ENCODE data around the gene BMPR1A. TPM values are rescaled to one million over a fixed set of nuclear protein-coding genes. Genes with fewer than 3 reads are reported as not detected.
A peak's percentile ranks its signal among the peaks of the same experiment; 100 is the strongest.

BMPR1A gene
- total RNA-seq, 2 experiments from 2014 or later: 8.9 to 11.7 TPM

- ChIA-PET POLR2A (no interaction called here), CTCF (no interaction called here)
- peaks cover 9% of the 10 kb centered on the region for H3K27me3 Mint-ChIP-seq
- no peaks in the 10 kb centered on the region for H3K36me3 Mint-ChIP-seq (ENCODE audit: low read depth)
- H3K4me3 Mint-ChIP-seq: no peak overlapping the region
- H3K4me1 Mint-ChIP-seq: peaks cover 7% of the 10 kb centered on the region
- H3K27ac Mint-ChIP-seq: no peak overlapping the region
- DNase-seq: no peak
- H3K9me3 Mint-ChIP-seq: no peaks in the 10 kb centered on the region
Measured at GRCh38 chr10:86716466-86716865, 40.0 kb upstream of the BMPR1A start.

DNA sequence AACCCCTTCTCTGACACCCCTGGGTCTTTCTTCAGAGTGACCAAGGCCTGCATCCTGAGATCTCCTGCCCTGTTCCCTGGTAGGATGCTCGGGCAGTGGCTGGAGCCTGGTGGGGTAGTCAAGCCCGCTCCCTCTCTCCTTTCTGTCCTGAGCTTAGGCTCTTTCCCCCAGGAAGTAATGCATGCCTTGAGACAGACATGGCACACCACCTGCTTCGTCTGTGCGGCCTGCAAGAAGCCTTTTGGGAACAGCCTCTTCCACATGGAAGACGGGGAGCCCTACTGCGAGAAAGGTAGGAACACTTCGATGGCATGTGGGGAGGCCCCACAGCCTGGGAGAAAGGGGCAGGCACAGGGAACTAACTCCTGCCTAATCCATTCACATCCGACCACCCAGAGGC is 37.9 kb upstream of the BMPR1A start:
- Mint-ChIP-seq H3K36me3 (ENCODE audit: low read depth) (no peaks in the 10 kb centered on the region), H3K4me1 (peaks cover 9% of the 10 kb centered on the region), H3K4me3 (no peak overlapping the region), H3K27me3 (peaks cover 12% of the 10 kb centered on the region), H3K27ac (no peak overlapping the region), H3K9me3 (no peaks in the 10 kb centered on the region)
- DNase-seq: no peak
- ChIA-PET CTCF (interaction anchor here (0.5 kb wide), 1 partner anchor 220 kb away, joined by 3 read pairs; no protein-coding TSS in a partner anchor), POLR2A (no interaction called here)

- Mint-ChIP-seq H3K4me1 (peaks cover 10% of the 10 kb centered on the region), H3K4me3 (no peak overlapping the region), H3K27ac (no peak overlapping the region), H3K27me3 (peaks cover 17% of the 10 kb centered on the region), H3K36me3 (ENCODE audit: low read depth) (no peaks in the 10 kb centered on the region), H3K9me3 (no peaks in the 10 kb centered on the region)
- CTCF ChIA-PET: no interaction called here
- no peak for DNase-seq
- POLR2A ChIA-PET: no interaction called here
Measured at GRCh38 chr10:86721232-86721631, 35.2 kb upstream of the BMPR1A start.

DNA sequence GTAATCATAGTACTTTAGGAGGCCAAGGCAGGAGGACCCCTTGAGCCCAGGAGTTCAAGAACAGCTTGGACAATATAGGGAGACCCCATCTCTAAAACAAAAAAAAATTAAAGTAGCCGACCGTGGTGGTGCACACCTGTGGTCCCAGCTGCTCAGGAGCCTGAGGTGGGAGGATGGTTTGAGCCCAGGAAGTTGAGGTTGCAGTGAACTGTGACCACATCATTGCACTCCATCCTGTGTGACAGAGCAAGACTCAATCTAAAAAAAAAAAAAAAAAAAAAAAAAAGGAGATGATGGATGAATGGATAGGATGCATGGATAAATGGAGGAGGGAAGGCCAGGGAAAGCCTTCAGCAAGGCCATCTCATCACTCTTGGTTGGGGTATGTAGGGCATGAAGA is 33.4 kb upstream of the BMPR1A start:
- no peak overlapping the region for H3K27ac Mint-ChIP-seq
- H3K4me3 Mint-ChIP-seq: no peak overlapping the region
- no peaks in the 10 kb centered on the region for H3K9me3 Mint-ChIP-seq
- peaks cover 17% of the 10 kb centered on the region for H3K27me3 Mint-ChIP-seq
- H3K36me3 Mint-ChIP-seq (ENCODE audit: low read depth): no peaks in the 10 kb centered on the region
- peak; percentile 32 for DNase-seq
- ChIA-PET POLR2A (no interaction called here), CTCF (no interaction called here)
- peaks cover 10% of the 10 kb centered on the region for H3K4me1 Mint-ChIP-seq

GRCh38 chr10:86724445-86724844 is 32.0 kb upstream of the BMPR1A start:
- Mint-ChIP-seq H3K27me3 (peaks cover 17% of the 10 kb centered on the region), H3K9me3 (no peaks in the 10 kb centered on the region), H3K36me3 (ENCODE audit: low read depth) (no peaks in the 10 kb centered on the region), H3K4me3 (no peak overlapping the region), H3K27ac (no peak overlapping the region), H3K4me1 (peaks cover 10% of the 10 kb centered on the region)
- no peak for DNase-seq
- CTCF ChIA-PET: interaction anchor here (0.6 kb wide), 1 partner anchor 20 kb away, joined by 3 read pairs; no protein-coding TSS in a partner anchor
- POLR2A ChIA-PET: no interaction called here

DNA sequence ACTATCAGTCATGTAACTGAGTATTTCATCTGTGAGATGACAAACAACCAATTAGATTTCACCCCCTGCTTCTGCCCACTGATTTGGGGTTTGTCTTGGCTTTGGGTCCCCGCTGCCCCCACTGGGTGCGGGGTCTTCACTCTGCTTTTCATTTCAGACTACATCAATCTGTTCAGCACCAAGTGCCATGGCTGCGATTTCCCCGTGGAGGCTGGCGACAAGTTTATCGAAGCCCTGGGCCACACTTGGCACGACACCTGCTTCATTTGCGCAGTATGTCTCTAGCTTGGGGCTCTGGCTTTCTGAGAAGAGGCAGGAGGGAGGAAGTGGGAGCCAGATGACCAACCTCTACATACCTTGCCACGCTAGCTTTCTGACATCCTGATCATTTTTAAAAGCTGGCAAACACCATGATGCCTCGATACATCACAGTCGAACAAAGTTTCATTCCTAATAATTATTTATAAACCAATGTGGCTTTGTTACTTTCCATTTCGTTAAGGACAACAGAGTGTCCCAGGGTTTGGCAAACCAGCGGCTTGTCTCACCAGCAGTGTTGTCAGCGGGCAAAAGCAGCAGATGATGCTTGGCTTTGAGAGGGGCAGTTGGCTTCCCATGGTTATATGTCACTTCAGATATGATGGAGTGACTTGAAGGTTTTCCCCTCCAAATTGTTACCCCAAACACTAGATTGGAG is 30.3 kb upstream of the BMPR1A start:
- Mint-ChIP-seq H3K9me3 (no peaks in the 10 kb centered on the region), H3K4me1 (peaks cover 10% of the 10 kb centered on the region), H3K4me3 (no peak overlapping the region), H3K27me3 (peaks cover 8% of the 10 kb centered on the region), H3K36me3 (ENCODE audit: low read depth) (no peaks in the 10 kb centered on the region), H3K27ac (no peak overlapping the region)
- no peak for DNase-seq
- POLR2A ChIA-PET: no interaction called here
- CTCF ChIA-PET: interaction anchor here (0.9 kb wide), 1 partner anchor 32 kb away, joined by 4 read pairs; no protein-coding TSS in a partner anchor

DNA sequence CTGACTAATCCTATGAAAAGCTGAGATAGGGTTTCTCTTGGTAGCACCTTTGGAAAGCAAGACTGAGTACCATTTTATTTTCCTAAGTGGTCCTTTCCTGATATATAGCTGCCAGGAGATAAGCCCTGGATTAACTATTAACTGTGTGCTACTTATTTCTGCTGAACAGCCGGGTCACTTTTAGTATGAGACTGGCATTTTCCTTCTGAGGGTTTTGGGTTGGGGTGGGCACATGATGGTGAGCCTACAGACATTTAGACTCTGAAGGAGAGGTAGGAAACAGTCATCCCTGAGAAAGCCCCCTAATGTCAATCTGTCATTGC is 29.8 kb upstream of the BMPR1A start:
- H3K4me1 Mint-ChIP-seq: peaks cover 10% of the 10 kb centered on the region
- POLR2A ChIA-PET: no interaction called here
- DNase-seq: no peak
- no peaks in the 10 kb centered on the region for H3K9me3 Mint-ChIP-seq
- H3K27ac Mint-ChIP-seq: no peak overlapping the region
- no peak overlapping the region for H3K4me3 Mint-ChIP-seq
- H3K27me3 Mint-ChIP-seq: peaks cover 8% of the 10 kb centered on the region
- no peaks in the 10 kb centered on the region for H3K36me3 Mint-ChIP-seq (ENCODE audit: low read depth)
- CTCF ChIA-PET: interaction anchor here (0.9 kb wide), 1 partner anchor 31 kb away, joined by 4 read pairs; no protein-coding TSS in a partner anchor

GRCh38 chr10:86727470-86727869 is 28.9 kb upstream of the BMPR1A start:
- no peak for DNase-seq
- peaks cover 8% of the 10 kb centered on the region for H3K4me1 Mint-ChIP-seq
- POLR2A ChIA-PET: no interaction called here
- peaks cover 6% of the 10 kb centered on the region for H3K27me3 Mint-ChIP-seq
- no peak overlapping the region for H3K4me3 Mint-ChIP-seq
- H3K9me3 Mint-ChIP-seq: no peaks in the 10 kb centered on the region
- CTCF ChIA-PET: no interaction called here
- no peak overlapping the region for H3K27ac Mint-ChIP-seq
- H3K36me3 Mint-ChIP-seq (ENCODE audit: low read depth): no peaks in the 10 kb centered on the region

DNA sequence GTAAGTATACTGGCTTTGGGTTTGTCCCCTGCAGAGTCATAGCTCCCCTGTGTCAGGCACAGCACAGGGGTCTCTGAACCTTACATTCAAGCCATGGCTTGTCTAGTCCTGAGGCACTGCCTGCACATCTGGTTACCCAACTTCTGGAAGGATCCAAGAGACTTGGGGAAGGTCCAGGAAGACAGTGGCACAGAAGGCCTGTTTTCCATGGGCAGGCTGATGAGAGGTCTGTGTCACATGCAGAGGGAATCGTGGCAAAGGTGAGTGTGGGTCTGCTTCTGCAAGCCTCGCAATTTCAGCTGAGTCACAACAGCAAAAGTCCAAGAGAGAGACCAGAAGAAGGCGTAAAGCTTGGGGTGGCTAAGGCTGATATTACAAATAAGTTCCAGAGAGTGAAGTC is 28.4 kb upstream of the BMPR1A start:
- H3K4me1 Mint-ChIP-seq: peaks cover 6% of the 10 kb centered on the region
- H3K36me3 Mint-ChIP-seq (ENCODE audit: low read depth): no peaks in the 10 kb centered on the region
- no peak for DNase-seq
- ChIA-PET CTCF (no interaction called here), POLR2A (no interaction called here)
- H3K27ac Mint-ChIP-seq: no peak overlapping the region
- peaks cover 6% of the 10 kb centered on the region for H3K27me3 Mint-ChIP-seq
- no peaks in the 10 kb centered on the region for H3K9me3 Mint-ChIP-seq
- H3K4me3 Mint-ChIP-seq: no peak overlapping the region

GRCh38 chr10:86729677-86730076 is 26.7 kb upstream of the BMPR1A start:
- Mint-ChIP-seq H3K27me3 (peaks cover 5% of the 10 kb centered on the region), H3K4me3 (no peak overlapping the region), H3K27ac (no peak overlapping the region), H3K4me1 (no peaks in the 10 kb centered on the region), H3K9me3 (no peaks in the 10 kb centered on the region), H3K36me3 (ENCODE audit: low read depth) (no peaks in the 10 kb centered on the region)
- DNase-seq: no peak
- ChIA-PET CTCF (no interaction called here), POLR2A (no interaction called here)

- Mint-ChIP-seq H3K27ac (no peak overlapping the region), H3K4me3 (no peak overlapping the region), H3K4me1 (no peaks in the 10 kb centered on the region), H3K36me3 (ENCODE audit: low read depth) (no peaks in the 10 kb centered on the region), H3K27me3 (peaks cover 2% of the 10 kb centered on the region), H3K9me3 (no peaks in the 10 kb centered on the region)
- no peak for DNase-seq
- ChIA-PET POLR2A (no interaction called here), CTCF (no interaction called here)
Measured at GRCh38 chr10:86730227-86730626, 26.2 kb upstream of the BMPR1A start.

DNA sequence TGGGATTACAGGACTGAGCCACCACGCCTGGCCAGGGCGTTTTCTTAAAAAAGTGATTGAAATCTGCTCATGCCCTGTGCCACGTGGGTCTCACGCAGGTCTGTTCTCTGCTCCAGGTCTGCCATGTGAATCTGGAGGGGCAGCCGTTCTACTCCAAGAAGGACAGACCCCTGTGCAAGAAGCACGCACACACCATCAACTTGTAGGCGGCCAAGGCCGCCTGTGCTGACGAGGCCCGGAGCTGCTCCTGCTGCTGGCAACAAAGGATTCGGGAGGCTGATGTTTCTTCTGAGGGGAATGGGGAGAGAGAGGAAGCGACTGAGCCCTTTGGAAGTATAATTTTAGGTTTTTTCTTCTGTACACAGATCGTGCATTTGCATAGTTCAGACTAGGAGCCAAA is 23.6 kb upstream of the BMPR1A start:
- Mint-ChIP-seq H3K27ac (no peak overlapping the region), H3K4me3 (no peak overlapping the region), H3K27me3 (no peaks in the 10 kb centered on the region), H3K36me3 (ENCODE audit: low read depth) (no peaks in the 10 kb centered on the region), H3K4me1 (no peaks in the 10 kb centered on the region), H3K9me3 (no peaks in the 10 kb centered on the region)
- ChIA-PET POLR2A (no interaction called here), CTCF (no interaction called here)
- no peak for DNase-seq

DNA sequence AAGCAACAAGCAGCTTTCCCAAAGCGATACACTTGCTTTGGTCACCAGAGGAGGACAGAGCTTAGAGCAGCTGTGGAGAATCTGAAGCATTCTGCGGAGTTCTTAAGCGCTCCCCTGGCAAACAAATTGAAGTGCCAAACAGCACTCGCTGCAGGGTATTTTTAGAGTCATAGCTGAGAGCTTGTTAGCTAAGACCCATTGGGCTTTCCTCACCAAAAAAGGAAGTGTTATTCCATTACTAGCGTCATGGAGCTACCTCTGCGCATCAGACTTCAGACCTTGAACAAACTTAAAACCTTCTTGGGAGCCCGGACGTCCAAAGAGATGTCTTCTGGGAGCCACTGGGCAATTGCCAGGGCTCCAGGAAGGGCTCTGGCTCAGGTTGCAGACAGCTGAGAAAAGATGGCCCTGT is 23.2 kb upstream of the BMPR1A start:
- DNase-seq: no peak
- Mint-ChIP-seq H3K4me1 (no peaks in the 10 kb centered on the region), H3K9me3 (no peaks in the 10 kb centered on the region), H3K27me3 (no peaks in the 10 kb centered on the region), H3K36me3 (ENCODE audit: low read depth) (no peaks in the 10 kb centered on the region), H3K4me3 (no peak overlapping the region), H3K27ac (no peak overlapping the region)
- ChIA-PET POLR2A (no interaction called here), CTCF (no interaction called here)

DNA sequence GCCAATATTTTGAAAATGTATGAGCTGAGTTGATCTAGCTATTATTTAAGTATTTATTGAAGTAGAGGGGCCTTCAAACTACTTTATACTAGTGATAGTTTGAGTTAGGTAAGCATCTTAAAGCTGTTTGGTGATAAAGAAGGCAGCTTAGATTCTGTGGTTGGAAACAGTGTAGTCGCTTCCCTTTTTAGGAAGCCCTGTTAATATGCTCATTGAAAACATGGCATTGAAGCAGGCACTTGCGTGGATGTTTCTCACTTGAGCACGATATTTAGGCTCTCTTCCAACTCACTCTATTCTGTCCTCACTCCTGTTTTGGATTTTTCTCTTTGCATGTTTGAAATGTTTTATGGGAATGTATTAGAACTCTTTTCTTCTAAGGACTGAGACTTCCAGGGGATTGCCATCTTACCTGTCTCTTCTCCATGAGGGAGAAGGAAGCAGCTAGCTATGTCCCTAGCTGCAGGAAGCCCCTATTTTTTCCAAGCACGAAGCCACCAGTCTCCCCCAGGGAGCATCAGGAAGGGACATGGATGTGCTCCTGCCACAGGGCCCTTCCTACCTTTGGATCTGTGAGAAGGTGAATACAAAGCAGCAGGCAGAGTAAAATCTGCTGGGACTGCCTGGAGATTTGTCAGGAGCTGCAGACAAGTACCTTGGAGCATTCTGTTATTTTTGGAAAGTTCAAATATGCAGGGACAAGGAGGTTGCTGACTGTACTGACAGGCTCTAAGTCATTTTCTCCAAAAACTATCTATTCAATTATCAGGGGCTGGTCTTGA is 22.0 kb upstream of the BMPR1A start:
- POLR2A ChIA-PET: no interaction called here
- CTCF ChIA-PET: interaction anchor here (1.1 kb wide), 1 partner anchor 10 kb away, joined by 4 read pairs; no protein-coding TSS in a partner anchor
- H3K4me1 Mint-ChIP-seq: no peaks in the 10 kb centered on the region

More for the DNA sequence above, 22.0 kb upstream of the BMPR1A start:
- Mint-ChIP-seq H3K9me3 (no peaks in the 10 kb centered on the region), H3K36me3 (ENCODE audit: low read depth) (no peaks in the 10 kb centered on the region), H3K27me3 (no peaks in the 10 kb centered on the region), H3K4me3 (no peak overlapping the region), H3K27ac (no peak overlapping the region)
- DNase-seq: no peak
